Liver (tissue), 3 donors: ENCODE measurements around the gene TMEM117.

Experiments used
- HNF4G ChIP-seq: IDR thresholded peaks from 2 replicates; pipeline ENCODE4 v1.6.1; 2016; ENCODE audit warnings: antibody characterized with exemption
- JUND ChIP-seq, 2 donors: IDR thresholded peaks; 2 replicates each; pipeline ENCODE4 v1.6.1; 2016; ENCODE audit warnings: antibody characterized with exemption in 2 of 2
- RAD21 ChIP-seq, 2 donors: IDR thresholded peaks; 2 replicates each; pipeline ENCODE4 v1.6.1; 2016; ENCODE audit warnings: antibody characterized with exemption in 2 of 2, mild to moderate bottlenecking in 2 of 2
- RXRA ChIP-seq, 2 donors: IDR thresholded peaks; 2 replicates each; pipeline ENCODE4 v1.6.1; 2017 to 2018; ENCODE audit warnings: antibody characterized with exemption in 2 of 2, mild to moderate bottlenecking in 1 of 2
- TF ChIP-seq, protein P1 (sequence below): fragments of 150-350 bp; IDR thresholded peaks from 2 replicates; pipeline ENCODE4 v1.5.1; 2017; ENCODE audit warnings: improper control_type of control experiment, low read depth, low read length; ENCODE audit not compliant: missing input control
- TF ChIP-seq, protein P2 (sequence below): IDR thresholded peaks from 2 replicates; pipeline ENCODE4 v1.6.1; 2016; ENCODE audit warnings: antibody characterized with exemption
- TF ChIP-seq, protein P3 (sequence below): IDR thresholded peaks from 2 replicates; pipeline ENCODE4 v1.6.1; 2016; ENCODE audit warnings: antibody characterized with exemption
- donor health status: healthy.
- donor health status: healthy.

DNA sequence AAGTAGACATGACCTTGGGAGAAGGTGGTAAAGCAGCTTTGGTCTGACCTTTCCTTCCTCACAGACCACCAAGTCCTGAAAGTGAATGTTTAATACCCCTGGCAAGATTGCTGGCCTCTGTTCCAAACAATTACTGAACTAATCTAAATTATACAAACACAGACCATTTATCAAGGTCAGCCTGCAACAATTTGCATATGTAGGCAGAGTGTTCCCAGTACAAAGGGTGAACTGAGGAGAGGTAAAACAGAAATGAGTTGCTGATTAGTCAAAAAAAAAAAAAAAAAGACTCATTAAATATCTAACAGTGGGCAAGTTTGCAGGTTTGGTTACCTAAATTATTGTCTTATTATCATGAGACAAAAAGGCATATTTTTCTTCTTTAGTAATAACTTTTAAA, 506.5 kb downstream of the TMEM117 start:
- TF ChIP-seq, protein P1, sequence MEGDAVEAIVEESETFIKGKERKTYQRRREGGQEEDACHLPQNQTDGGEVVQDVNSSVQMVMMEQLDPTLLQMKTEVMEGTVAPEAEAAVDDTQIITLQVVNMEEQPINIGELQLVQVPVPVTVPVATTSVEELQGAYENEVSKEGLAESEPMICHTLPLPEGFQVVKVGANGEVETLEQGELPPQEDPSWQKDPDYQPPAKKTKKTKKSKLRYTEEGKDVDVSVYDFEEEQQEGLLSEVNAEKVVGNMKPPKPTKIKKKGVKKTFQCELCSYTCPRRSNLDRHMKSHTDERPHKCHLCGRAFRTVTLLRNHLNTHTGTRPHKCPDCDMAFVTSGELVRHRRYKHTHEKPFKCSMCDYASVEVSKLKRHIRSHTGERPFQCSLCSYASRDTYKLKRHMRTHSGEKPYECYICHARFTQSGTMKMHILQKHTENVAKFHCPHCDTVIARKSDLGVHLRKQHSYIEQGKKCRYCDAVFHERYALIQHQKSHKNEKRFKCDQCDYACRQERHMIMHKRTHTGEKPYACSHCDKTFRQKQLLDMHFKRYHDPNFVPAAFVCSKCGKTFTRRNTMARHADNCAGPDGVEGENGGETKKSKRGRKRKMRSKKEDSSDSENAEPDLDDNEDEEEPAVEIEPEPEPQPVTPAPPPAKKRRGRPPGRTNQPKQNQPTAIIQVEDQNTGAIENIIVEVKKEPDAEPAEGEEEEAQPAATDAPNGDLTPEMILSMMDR, result no peak
- TF ChIP-seq RXRA (IDR thresholded peaks at IDR 0.05) (no peak), JUND (IDR thresholded peaks at IDR 0.05) (no peak), RAD21 (IDR thresholded peaks at IDR 0.05) (no peak), HNF4G (no peak)
- TF ChIP-seq, protein P2, sequence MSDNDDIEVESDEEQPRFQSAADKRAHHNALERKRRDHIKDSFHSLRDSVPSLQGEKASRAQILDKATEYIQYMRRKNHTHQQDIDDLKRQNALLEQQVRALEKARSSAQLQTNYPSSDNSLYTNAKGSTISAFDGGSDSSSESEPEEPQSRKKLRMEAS, result no peak
- TF ChIP-seq, protein P3, sequence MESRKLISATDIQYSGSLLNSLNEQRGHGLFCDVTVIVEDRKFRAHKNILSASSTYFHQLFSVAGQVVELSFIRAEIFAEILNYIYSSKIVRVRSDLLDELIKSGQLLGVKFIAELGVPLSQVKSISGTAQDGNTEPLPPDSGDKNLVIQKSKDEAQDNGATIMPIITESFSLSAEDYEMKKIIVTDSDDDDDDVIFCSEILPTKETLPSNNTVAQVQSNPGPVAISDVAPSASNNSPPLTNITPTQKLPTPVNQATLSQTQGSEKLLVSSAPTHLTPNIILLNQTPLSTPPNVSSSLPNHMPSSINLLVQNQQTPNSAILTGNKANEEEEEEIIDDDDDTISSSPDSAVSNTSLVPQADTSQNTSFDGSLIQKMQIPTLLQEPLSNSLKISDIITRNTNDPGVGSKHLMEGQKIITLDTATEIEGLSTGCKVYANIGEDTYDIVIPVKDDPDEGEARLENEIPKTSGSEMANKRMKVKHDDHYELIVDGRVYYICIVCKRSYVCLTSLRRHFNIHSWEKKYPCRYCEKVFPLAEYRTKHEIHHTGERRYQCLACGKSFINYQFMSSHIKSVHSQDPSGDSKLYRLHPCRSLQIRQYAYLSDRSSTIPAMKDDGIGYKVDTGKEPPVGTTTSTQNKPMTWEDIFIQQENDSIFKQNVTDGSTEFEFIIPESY, result no peak
